ENCODE data around the gene EXO1. TPM values are rescaled to one million over a fixed set of nuclear protein-coding genes. Genes with fewer than 3 reads are reported as not detected.

The EXO1 gene
- total RNA-seq, 1 experiment from 2014 or later, result 46.6 TPM

- POLR2A ChIA-PET (ENCODE audit: low non-redundant PET), result no interaction called here
Observed at GRCh38 chr1:241883159-241883558, 35.2 kb downstream of the EXO1 start.

GRCh38 chr1:241888232-241888631 is 40.2 kb downstream of the EXO1 start:
- POLR2A ChIA-PET (ENCODE audit: low non-redundant PET), result no interaction called here
- H3K27ac ChIP-seq (ENCODE audit: low read depth, low read length, poor library complexity, severe bottlenecking), result no peak overlapping the region

More at GRCh38 chr1:241883159-241883558, 35.2 kb downstream of the EXO1 start:
- DNase-seq (ENCODE audit: low spot score), result no peak
- CTCF ChIA-PET, result no interaction called here
- Histone ChIP-seq H3K36me3 (ENCODE audit: insufficient read depth, low read length, poor library complexity, severe bottlenecking) (peaks cover 21% of the 10 kb centered on the region), H3K4me1 (ENCODE audit: insufficient read depth, low read length, poor library complexity, severe bottlenecking) (no peaks in the 10 kb centered on the region), H3K27ac (ENCODE audit: low read depth, low read length, poor library complexity, severe bottlenecking) (no peak overlapping the region), H3K4me3 (ENCODE audit: low read depth, low read length, poor library complexity, severe bottlenecking) (no peak overlapping the region), H3K27me3 (replicated peaks; ENCODE audit: insufficient read depth, low read depth, low read length, poor library complexity) (no peaks in the 10 kb centered on the region), H3K9me3 (ENCODE audit: low read depth, low read length, poor library complexity, severe bottlenecking) (no peaks in the 10 kb centered on the region)
- no TSS peak for BruUV-seq (replicated peaks)
- no peak for TF ChIP-seq CTCF (conservative IDR thresholded peaks at IDR 0.05; ENCODE audit: low read depth, low read length)
- no peak for TF ChIP-seq EZH2 (IDR thresholded peaks at IDR 0.05; ENCODE audit: borderline replicate concordance, low read depth, low read length, poor library complexity, severe bottlenecking)
- intact Hi-C loops (cut with micrococcal nuclease; ENCODE audit: unreplicated experiment), result no loop called here

GRCh38 chr1:241891296-241891695 is 43.3 kb downstream of the EXO1 start:
- H3K9me3 ChIP-seq (ENCODE audit: low read depth, low read length, poor library complexity, severe bottlenecking), result no peaks in the 10 kb centered on the region
- H3K4me3 ChIP-seq (ENCODE audit: low read depth, low read length, poor library complexity, severe bottlenecking), result no peak overlapping the region
- no peak for TF ChIP-seq EZH2 (IDR thresholded peaks at IDR 0.05; ENCODE audit: borderline replicate concordance, low read depth, low read length, poor library complexity, severe bottlenecking)
- no peak for TF ChIP-seq CTCF (conservative IDR thresholded peaks at IDR 0.05; ENCODE audit: low read depth, low read length)
- intact Hi-C loops (cut with micrococcal nuclease; ENCODE audit: unreplicated experiment), result no loop called here
- ChIA-PET CTCF (no interaction called here), POLR2A (ENCODE audit: low non-redundant PET) (no interaction called here)
- BruUV-seq (replicated peaks), result no TSS peak
- H3K4me1 ChIP-seq (ENCODE audit: insufficient read depth, low read length, poor library complexity, severe bottlenecking), result no peaks in the 10 kb centered on the region
- no peak overlapping the region for H3K27ac ChIP-seq (ENCODE audit: low read depth, low read length, poor library complexity, severe bottlenecking)
- no peak for DNase-seq (ENCODE audit: low spot score)
- H3K27me3 ChIP-seq (replicated peaks; ENCODE audit: insufficient read depth, low read depth, low read length, poor library complexity), result no peaks in the 10 kb centered on the region
- H3K36me3 ChIP-seq (ENCODE audit: insufficient read depth, low read length, poor library complexity, severe bottlenecking), result no peaks in the 10 kb centered on the region

More at GRCh38 chr1:241888232-241888631, 40.2 kb downstream of the EXO1 start:
- CTCF ChIA-PET, result no interaction called here
- no peak for DNase-seq (ENCODE audit: low spot score)
- Histone ChIP-seq H3K27me3 (replicated peaks; ENCODE audit: insufficient read depth, low read depth, low read length, poor library complexity) (no peaks in the 10 kb centered on the region), H3K36me3 (ENCODE audit: insufficient read depth, low read length, poor library complexity, severe bottlenecking) (peaks cover 4% of the 10 kb centered on the region), H3K9me3 (ENCODE audit: low read depth, low read length, poor library complexity, severe bottlenecking) (no peaks in the 10 kb centered on the region), H3K4me3 (ENCODE audit: low read depth, low read length, poor library complexity, severe bottlenecking) (no peak overlapping the region), H3K4me1 (ENCODE audit: insufficient read depth, low read length, poor library complexity, severe bottlenecking) (no peaks in the 10 kb centered on the region)
- intact Hi-C loops (cut with micrococcal nuclease; ENCODE audit: unreplicated experiment), result no loop called here
- no TSS peak for BruUV-seq (replicated peaks)
- no peak for TF ChIP-seq CTCF (conservative IDR thresholded peaks at IDR 0.05; ENCODE audit: low read depth, low read length)
- no peak for TF ChIP-seq EZH2 (IDR thresholded peaks at IDR 0.05; ENCODE audit: borderline replicate concordance, low read depth, low read length, poor library complexity, severe bottlenecking)
